GM19035 (cell line): ENCODE measurements around the gene ZNF407.

Source experiments
- ATAC-seq: cut with Tn5 transposase; IDR thresholded peaks from one replicate; pipeline ENCODE4 v1.9.1; 2021; ENCODE audit not compliant: unreplicated experiment

Gene ZNF407

DNA sequence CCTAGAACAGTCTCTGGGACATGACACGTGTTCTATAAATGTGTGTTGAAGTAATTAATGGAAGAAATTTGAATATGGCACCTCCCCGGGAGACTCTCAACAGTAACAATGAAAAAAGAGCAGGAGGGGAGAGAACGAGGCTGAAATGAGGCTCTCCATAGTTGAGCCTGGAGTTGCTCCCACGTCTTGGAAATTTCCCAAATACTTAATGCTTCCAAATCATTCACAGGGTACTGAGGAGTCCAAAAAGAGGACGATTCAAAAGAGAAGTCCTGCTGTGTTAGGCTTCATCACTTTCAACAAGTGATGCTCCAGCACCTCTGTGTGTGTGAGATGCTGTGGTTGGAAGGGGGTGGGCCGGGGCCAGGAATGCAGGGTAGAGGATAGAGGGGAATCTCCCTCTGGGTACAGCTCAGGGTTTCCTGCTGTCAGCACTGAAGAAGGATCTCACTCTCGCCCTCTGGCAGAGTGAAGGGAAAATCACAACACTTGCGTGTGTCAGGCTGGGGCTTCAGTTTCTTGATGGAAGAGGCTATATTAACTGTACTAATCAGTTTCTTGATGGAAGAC, 18.1 kb upstream of the ZNF407 start:
- ATAC-seq: no peak

DNA sequence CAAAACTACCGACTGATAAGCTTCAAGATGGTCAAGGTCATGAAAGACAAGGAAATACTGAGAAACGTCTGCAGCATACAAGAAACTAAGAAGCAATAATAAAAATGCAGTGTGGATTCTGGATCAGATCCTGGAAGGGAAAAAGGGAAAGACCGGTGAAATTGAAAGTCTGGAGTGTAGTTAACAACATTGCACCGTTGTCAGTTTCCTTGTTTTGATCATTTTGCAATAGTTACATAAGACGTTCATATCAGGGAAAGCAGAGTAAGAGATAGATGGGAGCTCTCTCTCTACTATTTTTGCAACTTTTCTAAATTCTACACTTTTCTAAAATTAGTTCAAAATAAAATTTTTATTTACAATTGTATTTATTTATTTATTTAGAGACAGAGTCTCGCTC, 15.0 kb upstream of the ZNF407 start:
- ATAC-seq: no peak

DNA sequence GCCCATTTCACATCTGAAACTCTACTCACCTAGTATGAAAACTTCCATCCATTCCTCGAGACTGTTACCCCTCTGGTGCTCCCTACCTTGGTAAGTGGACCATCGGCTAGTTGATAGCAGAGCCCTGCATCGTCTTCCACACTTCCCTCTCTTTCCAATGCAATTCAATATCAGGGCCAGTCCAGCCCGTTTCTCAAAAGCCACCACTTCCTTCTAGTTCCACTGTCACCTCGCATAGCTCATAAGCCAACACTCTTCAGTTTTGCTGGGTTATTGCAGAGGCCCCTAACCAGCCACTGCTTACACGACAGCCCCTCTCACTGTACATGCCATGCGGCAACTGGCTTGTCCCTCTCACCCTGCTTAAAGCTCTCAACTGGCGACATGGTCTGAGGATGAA, 10.2 kb upstream of the ZNF407 start:
- no peak for ATAC-seq

DNA sequence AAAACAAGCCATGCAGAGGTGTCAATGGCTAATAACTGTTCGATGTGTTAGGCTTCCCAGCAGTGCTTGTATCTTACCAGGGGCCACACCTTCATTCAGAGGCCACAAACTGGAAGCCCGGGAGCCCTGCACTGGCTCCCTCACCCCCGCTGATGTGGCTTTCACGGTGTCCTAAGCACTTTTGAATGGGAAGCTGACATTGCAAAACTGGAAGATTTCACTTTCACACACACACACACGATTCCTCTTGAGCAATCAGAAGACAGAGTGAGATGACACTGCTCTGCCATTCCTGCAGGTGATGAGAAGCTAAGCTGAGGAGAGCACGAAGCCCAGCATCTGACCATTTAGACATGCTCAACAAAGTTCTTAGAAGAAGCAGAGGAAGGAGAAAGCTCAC, 8.6 kb upstream of the ZNF407 start:
- ATAC-seq: no peak

DNA sequence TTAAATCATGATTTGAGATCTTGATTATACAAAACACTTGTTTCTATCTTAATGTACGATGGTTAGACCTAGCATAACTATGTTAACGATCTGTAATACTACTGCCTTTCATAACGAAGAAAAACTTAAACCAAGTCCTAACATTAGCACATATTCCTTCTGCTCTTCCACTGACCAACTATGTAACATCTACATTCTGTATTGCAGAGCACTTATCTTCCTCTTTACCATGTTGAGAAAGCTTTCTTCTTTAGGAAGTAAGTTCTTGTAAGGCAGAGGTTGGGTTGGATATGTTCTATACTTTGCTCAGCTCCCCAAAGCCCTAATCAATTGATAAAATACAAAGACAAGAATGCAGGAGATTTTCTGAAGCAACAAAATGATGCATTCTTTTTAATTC, 7.9 kb upstream of the ZNF407 start:
- ATAC-seq: no peak

GRCh38 chr18:74590671-74591070, 7.0 kb upstream of the ZNF407 start:
- no peak for ATAC-seq

GRCh38 chr18:74595431-74595830, 2.2 kb upstream of the ZNF407 start:
- no peak for ATAC-seq

- peak; percentile 35 for ATAC-seq
Measured at GRCh38 chr18:74597034-74597661, 522 bp upstream of the ZNF407 start.

- peak; percentile 62 for ATAC-seq
Measured at GRCh38 chr18:74598350-74599001, 806 bp downstream of the ZNF407 start.

- ATAC-seq: no peak
Measured at GRCh38 chr18:74604361-74604760, 6.7 kb downstream of the ZNF407 start.

GRCh38 chr18:74604774-74605173, 7.1 kb downstream of the ZNF407 start:
- no peak for ATAC-seq

GRCh38 chr18:74608681-74609080, 11.0 kb downstream of the ZNF407 start:
- ATAC-seq: no peak

DNA sequence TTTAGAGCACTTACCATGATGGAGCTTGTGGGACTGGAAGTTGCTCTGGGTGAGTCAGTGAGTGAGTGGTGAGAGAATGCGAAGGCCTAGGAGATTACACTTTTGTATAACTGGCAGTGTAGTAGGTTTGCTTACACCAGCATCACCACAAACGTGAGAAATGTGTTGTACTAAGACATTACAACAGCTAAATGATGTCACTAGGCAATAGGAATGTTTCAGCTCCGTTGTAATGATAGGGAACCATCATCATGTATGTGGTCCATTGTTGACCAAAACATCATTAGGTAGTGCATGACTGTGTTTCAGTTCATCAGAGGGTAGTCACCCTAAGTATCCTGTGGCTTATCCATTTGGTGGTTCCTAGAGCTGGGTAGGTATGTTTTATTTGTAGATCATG, 11.9 kb downstream of the ZNF407 start:
- no peak for ATAC-seq

DNA sequence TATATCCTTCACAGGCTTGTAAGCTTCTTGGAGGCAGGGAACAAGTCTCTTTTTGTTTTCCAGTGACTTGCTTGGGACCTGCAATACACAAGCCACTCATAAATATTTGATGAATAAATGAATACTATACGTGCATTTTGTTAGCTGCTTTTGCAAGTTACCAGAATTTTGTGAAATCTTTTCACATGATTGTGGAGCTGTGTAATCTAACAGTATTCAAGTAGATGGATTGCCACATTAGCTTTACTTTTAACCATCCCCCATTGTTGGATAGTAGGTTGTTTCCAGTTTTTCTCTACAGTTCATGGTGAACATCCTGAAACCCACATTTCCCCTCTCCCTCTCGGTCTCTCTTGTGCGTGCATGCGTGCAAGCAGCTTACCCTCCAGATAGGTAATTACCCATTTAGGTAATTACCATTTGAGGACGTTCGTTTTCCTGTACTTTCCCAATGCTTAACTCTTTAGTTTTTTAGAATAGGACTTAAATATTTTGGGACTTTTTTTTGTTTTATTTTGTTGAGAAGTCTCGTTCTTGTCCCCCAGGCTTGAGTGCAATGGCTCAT, 12.5 kb downstream of the ZNF407 start:
- ATAC-seq: no peak

DNA sequence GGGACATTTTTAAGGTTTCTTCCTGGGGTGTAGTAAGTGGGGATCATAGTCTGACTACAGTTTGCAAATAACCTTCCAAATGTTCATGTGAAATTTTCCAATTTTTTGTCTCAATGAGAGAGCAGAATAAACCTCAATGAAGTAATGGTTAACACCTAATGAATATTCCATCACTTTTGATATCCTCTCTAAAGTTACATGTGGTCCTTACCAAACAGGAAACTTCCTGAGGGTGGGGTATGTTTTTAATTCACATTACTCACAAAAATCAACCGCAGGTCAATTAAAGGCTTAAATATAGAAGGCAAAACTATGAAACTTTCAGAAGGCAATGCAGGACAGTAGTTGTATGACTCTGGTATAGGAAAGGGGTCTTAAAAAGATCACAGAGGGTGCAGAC, 13.2 kb downstream of the ZNF407 start:
- no peak for ATAC-seq

DNA sequence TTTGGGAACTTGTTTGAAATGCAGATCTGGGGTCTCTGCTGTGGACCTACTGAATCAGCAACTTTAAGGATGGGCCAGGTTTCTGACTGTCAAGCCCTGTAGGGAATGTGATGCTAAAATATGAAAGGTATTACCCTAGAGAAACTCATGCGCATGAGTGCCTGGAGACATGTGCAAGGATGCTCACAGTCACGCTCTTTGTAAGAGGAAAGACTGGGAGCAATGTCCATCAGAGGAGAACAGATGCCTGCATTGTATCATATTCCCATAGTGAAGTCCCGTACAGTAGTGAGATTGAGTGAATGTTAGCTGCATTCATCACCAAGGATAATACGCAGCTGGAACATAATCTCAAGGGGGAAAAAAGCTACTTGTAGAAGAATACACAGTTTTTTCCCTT, 14.1 kb downstream of the ZNF407 start:
- no peak for ATAC-seq

DNA sequence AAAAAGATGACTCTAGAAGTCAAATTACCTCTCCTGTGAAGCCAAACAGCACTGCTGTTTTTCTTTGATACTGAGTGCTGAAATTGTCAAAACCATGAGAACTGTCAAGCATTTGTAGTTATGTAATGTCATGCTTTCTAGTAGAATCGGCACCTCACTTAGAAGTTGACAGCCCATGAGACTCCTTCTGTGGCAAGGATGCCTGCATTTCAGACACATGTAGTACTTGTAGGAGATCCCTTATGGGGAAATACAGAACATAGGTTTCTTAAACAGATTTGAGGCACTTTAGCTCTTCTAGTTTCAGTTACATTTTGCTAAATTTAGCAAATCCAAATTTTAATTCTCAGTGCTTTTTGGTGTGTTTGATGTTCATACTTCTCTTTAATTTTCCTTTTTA, 15.7 kb downstream of the ZNF407 start:
- no peak for ATAC-seq

- no peak for ATAC-seq
Measured at GRCh38 chr18:74616494-74616893, 18.8 kb downstream of the ZNF407 start.

DNA sequence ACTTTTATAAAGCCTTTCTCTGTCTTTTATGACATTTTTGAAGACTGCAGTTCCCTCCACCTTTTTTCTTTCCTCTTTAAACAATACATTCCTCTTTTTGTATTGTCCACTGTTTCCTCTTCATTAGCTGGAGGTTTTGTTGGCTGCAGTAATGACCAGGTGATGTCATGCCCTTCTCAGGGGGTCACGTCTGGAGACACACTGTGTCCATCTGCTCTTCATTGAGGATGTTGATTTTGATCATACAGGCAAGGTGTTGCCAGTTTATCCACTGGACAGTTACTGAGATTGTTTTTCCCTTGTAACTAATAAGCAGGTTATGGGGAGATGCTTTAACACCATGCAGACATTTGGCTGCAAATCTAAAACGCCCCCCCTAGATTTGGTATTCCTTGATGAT, 19.8 kb downstream of the ZNF407 start:
- ATAC-seq: no peak

DNA sequence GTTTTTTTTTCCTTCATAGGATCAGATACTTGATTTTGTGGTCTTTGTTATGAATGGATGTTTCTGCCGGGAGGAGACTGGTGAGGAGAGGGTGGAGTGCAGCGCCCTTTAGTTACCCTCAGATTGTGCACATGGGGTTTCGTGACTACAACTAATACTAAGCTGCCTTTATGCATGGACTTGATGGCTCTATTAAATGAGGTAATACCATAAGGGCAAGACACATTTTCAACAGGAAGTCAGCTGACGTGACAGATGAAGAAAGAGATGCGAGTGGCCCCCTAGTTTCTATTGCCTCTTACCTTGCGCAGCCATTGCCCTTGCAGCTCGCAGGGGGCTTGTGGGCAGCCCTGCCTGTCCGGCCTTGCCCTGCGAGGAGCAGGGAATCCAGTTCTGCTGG, 24.4 kb downstream of the ZNF407 start:
- ATAC-seq: no peak

- no peak for ATAC-seq
Measured at GRCh38 chr18:74623047-74623816, 25.6 kb downstream of the ZNF407 start.

DNA sequence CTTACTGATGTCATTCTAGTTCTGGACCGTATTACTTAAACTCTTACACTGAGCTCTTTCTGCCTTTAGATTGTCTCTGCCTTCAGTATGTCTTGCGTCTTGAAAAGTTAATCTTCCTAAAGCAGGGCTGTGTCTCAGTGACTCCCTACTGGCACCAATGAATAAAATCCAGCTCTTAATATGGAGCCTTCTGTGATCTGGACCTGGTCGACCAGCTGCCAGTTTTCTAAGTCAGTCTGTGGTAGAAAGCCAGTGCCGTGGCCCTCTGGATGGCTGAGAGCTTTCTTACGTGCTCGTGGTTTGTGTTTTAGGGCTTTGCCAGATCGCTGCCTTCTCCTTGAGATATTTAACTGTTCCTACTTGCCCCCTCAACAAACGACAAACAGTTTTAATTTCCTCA, 26.8 kb downstream of the ZNF407 start:
- ATAC-seq: no peak
